GM19043 (cell line): ENCODE results near the gene NRCAM.

Experiments used
- ATAC-seq: cut with Tn5 transposase; IDR thresholded peaks from one replicate; pipeline ENCODE4 v1.9.1; 2021; ENCODE audit warnings: low read depth; ENCODE audit not compliant: unreplicated experiment

The NRCAM gene

DNA sequence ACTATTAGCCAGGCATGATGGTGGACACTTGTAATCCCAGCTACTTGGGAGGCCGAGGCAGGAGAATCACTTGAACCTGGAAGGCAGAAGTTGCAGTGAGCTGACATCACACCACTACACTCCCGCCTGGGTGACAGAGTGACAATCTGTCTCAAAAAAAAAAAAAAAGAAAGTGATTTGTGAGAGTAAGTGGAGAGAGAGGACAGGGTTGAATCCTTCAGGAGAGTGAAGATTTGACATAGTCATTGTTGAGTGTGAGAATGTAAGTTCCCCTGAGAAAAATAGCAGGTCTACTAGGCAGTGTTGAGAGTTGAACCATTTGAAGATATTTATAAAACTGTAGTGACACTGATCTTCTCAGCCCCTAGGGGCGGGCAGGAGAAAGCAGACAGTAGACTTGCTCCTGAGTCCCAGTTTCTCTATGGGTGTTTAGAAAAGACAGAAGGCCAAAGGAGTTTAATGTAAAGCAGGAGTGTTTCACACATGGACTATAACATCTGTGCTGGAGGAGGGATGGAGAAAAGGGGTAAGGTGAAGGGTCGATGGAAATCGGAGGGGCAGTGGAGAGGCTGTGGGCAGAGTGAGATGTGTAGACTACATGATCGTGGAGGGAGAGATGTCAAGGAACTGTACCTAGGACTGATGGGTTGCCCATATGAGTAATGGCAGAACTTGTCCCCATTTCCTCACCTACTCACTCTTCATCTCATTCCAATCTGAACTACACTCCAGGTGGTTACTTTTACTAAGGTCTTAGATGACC lies 312.4 kb downstream of the NRCAM start:
- ATAC-seq = no peak

DNA sequence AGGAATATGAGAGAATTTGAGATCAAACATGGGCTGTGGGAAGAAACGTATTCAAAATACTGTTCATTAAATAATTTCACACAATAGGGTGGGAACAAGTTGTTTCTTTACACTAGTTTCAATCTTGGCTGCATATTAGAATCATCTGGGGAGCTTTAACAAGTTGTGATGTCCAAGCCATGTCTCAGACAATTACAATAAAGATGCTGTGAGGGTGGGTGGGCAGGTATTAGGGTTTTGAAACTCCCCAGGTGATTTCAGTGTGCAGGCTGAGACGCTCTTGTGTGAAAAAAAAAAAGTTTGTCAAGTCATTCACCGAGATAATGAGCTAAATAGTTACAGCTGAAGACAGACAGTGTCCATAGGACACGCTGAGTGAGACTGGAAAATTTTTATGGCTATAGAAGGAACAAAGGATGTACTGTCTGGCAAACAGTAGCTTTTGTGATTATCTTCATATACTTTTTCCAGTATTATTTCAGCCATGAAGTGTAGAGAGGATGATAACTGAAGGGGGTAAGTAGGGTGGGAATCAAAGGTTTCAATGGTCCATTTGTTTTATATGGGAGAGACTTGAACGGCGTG lies 313.5 kb downstream of the NRCAM start:
- ATAC-seq = no peak

GRCh38 chr7:108142180-108142579 lies 314.1 kb downstream of the NRCAM start:
- ATAC-seq = no peak

DNA sequence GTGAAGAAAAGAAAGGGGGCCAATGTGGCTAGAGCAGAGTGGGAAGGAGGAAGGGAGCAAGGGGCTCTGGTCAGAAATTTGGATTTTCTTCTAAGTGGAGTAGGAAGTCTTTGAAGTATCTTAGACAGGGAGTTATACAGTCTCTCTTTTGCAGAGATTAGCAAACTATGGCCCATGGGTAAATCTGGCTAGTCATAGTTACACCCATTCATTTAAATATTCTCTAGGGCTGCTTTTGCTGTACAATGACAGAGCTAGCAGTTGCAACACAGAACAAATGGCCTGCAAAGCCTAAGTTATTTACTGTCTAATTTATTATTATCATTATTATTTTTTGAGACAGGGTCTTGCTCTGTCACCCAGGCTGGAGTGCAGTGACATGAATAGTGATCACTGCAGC lies 315.6 kb downstream of the NRCAM start:
- ATAC-seq = no peak

- no peak for ATAC-seq
These were observed 317.3 kb downstream of the NRCAM start for GRCh38 chr7:108138911-108139310.

- ATAC-seq = no peak
These were observed 318.2 kb downstream of the NRCAM start for GRCh38 chr7:108137993-108138392.

DNA sequence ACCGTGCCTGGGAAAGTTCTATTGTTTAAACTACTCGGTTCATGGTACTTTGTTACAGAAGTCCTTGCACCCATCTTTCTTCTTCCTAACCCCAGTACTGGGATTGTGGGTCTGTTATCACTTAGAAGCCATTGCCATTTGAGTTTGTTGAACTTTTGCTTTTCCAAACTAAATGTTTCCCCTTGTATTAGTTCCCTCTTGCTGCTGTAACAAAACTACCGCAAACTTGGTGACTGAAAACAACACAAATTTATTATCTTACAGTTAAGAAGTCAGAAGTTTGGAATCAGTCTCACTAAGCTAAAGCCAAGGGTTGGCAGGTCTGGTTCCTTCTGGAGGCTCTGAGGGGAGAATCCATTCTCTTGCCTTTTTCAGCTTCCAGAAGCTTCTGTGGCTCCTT lies 319.2 kb downstream of the NRCAM start:
- no peak for ATAC-seq

DNA sequence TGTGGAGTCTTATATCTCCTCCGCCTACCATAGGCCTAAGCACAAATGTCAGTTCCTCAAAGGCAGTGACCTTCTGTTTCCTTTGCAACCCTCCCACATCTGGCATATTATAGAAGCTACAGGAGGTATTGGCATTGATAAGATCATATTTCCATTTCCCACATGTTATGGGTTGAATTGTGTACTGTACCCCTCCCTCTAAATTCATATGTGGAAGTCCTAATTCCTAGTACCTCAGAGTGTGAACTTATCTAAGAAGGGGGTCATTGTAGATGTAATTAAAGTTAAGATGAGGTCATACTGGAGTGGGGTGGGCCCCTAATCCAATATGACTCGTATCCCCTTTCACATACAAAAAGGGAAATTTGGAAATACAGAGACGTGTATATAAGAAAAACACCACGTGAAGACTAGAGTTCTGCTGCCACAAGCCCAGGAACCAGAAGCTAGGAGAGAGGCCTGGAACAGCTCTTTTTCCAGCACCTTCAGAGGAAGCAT lies 320.0 kb downstream of the NRCAM start:
- peak; percentile 5 for ATAC-seq

- peak; percentile 92 for ATAC-seq
These were observed 320.6 kb downstream of the NRCAM start for GRCh38 chr7:108135446-108136190.

DNA sequence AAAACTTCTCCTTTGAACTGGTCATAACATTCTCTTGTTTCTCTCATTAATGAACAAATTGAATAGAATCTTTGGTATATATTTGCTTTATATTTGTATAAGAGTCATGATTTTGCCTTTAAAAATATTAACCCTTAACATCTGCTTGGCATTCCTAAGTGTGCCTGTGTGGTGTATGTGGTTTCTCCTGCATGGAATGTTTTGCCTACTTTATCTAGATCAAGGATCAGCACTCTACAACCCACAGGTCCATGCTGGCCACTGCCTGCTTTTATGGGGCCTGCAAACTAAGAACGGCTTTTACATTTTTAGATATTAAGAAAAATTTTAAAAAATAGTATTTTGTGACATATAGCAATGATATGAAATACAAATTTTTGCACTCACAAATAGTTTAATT lies 321.8 kb downstream of the NRCAM start:
- no peak for ATAC-seq

DNA sequence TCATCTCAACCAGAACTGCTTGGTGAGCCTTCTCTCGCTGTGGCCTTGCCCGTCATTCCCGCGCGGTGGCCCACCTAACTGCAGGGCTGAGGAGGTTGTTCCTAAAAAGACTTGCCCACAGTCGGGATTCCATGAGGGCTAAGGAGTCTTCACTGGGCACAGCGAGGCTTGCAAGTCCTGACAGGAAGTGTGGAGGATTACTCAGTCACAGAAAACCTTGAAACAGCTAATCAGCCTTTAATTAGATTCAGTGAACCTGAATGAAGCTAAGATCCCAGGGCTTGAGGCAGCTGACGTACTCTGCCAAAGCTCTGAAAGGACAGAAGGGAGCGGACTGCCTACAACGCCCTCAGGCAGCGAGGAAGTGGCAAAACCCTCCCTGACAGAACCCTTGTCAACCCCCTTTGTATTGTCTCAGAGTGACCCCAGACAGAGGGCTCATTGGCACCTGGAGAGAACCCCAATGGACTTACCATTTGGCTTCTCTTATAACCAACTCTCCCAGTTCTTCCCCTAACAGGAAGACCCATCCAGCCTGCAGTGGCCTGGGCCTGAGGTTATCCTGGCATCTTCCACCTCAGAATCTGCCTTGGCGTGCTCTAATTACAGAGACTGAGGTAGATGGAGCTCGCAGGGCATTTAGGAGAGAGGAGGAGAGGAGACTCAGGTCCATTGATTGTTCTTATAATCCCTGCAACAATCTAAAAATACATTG lies 323.5 kb downstream of the NRCAM start:
- ATAC-seq = no peak

- ATAC-seq = no peak
These were observed 326.0 kb downstream of the NRCAM start, which contains the start of gene LAMB4 for GRCh38 chr7:108130261-108130660. TSS of gene LAMB4 (minus strand) at chr7:108130361. CDS start at chr7:108123164, 7,197 bp downstream.

DNA sequence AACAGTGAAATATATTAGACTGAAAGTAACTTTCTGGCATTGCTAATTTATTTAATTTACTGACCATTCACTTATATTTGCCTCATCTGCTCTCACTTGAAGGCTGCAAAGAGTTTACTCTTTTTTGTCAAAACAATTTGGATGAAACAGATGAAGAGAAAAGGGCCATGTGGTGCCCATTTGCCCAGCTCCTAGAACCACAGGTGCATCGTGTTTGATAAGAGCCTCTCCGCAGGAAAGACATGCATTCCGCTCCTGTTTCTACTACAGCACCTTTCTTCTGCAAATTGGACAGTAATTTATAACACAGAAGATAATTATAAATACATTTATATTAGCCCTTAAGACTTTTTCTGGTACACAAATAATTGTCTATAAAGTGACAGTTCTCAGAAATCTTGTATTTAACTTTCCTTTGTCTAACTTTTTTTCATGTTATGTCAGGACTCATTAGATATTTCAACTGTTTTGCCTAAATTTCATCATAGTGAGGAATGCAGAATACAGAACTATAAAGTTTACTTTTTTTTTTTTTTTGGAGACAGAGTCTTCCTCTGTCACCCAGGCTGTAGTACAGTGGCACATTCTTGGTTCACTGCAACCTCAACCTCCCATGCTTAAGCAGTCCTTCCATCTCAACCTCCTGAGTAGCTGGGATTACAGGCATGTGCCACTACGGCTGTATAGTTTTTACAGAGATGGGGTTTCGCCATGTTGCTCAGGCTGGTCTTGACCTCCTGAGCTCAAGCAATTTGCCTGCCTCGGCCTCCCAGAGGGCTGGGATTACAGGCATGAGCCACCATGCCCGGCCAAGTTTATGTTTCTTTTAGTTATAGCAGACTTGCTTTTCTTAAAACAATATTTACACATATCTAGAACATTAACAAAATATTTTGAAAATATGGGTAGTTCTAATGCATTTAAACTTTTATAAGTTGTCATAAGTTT lies 326.9 kb downstream of the NRCAM start:
- ATAC-seq = no peak

DNA sequence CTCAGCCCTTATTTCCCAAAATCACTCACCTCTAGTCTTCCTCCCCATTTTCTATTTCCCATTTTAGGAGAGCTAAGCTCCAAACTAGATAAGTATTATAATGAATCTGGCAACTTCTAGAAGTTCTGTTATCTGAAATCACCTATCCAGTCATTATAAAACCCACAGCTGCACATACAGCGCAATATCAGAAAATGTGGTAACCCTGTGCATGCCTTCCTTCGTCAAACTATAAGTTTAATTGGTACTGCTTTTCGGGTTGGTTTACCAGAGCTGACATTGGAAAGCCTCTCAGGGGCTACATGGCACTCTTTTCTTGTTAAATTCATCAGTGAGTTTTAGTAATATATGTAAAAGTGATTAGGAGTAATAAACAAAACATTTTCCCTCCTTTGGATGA lies 327.7 kb downstream of the NRCAM start:
- ATAC-seq = no peak

DNA sequence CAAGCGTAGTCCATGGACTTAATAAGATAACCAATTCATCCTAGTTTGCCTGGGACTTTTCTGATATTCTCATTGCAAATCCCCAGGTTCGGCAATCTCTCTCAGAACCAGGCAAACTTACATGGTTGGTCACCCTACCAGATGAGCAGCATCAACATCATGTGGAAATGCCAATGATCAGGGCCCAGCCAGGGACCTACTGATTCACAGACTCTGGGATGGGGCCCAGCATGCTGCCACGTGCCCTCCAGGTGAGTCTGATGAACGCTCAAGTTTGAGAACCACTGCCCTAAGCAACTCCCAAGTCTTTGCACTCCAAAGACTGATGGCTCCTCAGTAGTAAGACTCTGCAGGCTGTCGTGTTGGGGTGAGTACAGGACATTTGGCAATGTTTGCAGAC lies 328.8 kb downstream of the NRCAM start:
- no peak for ATAC-seq

- no peak for ATAC-seq
These were observed 331.4 kb downstream of the NRCAM start for GRCh38 chr7:108124820-108125219.

- ATAC-seq = no peak
These were observed 334.1 kb downstream of the NRCAM start for GRCh38 chr7:108122181-108122580.

DNA sequence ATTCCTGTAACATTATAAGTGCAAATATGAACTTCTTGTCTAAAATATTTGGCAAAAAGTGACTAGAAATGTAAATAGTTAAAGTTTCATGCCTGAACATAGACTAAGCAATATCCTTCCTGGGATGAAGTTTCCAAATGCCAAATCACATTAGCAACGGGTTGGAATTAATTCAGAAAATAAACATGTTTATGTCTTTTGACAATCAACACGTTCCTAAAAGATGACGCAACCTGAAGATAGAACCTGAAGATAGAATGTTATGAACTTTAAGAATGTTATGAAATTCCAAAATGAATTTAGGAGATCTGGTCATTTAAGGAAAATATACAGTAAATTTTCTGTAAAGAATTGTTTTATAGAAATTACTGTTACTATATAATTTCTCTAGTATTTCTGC lies 335.3 kb downstream of the NRCAM start:
- ATAC-seq = no peak

- no peak for ATAC-seq
These were observed 336.0 kb downstream of the NRCAM start for GRCh38 chr7:108120196-108120595.

GRCh38 chr7:108118959-108119358 lies 337.3 kb downstream of the NRCAM start:
- ATAC-seq = no peak
